PC-3 (cell line): ENCODE measurements around the gene SLC22A1. TPM values are rescaled to one million over a fixed set of nuclear protein-coding genes. Genes with fewer than 3 reads are reported as not detected.

ENCODE experiments used
- ATAC-seq: fragments of 200-7000 bp; cut with Tn5 transposase; 2 replicates; pipeline ENCODE4 v1.9.1; 2020; ENCODE audit warnings: mild to moderate bottlenecking, moderate library complexity
- BruUV-seq: library from RNA; stranded (reverse); fragments of 400-500 nt; replicated peaks from 2 replicates; lab custom pipeline; 2021; lab: Mats Ljungman, UMichigan
- CTCF ChIA-PET: fragments of 300-600 bp; sonication (Branson Sonifier 250); formaldehyde crosslinking; loops from one replicate; lab custom pipeline; 2022; ENCODE audit warnings: antibody characterized with exemption; lab: Charles Lee
- POLR2A ChIA-PET: fragments of 300-600 bp; sonication (Branson Sonifier 250); formaldehyde crosslinking; loops from one replicate; lab custom pipeline; 2022; ENCODE audit warnings: antibody characterized with exemption; ENCODE audit not compliant: unreplicated experiment; lab: Charles Lee
- DNase-seq: peaks from one replicate; pipeline ENCODE4 v3.0.0-alpha.2; 2015
- H2AFZ ChIP-seq: fragments of 300-600 bp; sonication (generic); 2 replicates; pipeline ENCODE4 v1.6.0; 2016; ENCODE audit warnings: antibody characterized with exemption, low read length
- H3F3A ChIP-seq: fragments of 300-600 bp; sonication (generic); one replicate; pipeline ENCODE4 v1.6.0; 2017; ENCODE audit warnings: antibody characterized with exemption, low read length, control low read depth, mild to moderate bottlenecking; ENCODE audit not compliant: unreplicated experiment
- H3K27ac ChIP-seq: fragments of 300-600 bp; sonication (generic); 2 replicates; pipeline ENCODE4 v1.5.1; 2016; ENCODE audit warnings: mild to moderate bottlenecking, low read length
- H3K27me3 ChIP-seq: fragments of 300-600 bp; sonication (generic); 2 replicates; pipeline ENCODE4 v1.6.1; 2016; ENCODE audit warnings: low read length, mixed read lengths
- H3K36me3 ChIP-seq: fragments of 300-600 bp; sonication (generic); 2 replicates; pipeline ENCODE4 v1.6.1; 2016; ENCODE audit warnings: low read depth, mixed run types, low read length, mixed read lengths
- H3K4me1 ChIP-seq: fragments of 300-600 bp; sonication (generic); 2 replicates; pipeline ENCODE4 v1.5.1; 2016; ENCODE audit warnings: low read length; ENCODE audit not compliant: insufficient read depth
- H3K4me2 ChIP-seq: fragments of 300-600 bp; sonication (generic); 2 replicates; pipeline ENCODE4 v1.6.0; 2016; ENCODE audit warnings: low read length
- H3K4me3 ChIP-seq: fragments of 300-600 bp; sonication (generic); 2 replicates; pipeline ENCODE4 v1.5.1; 2016; ENCODE audit warnings: mild to moderate bottlenecking, low read length, mixed read lengths
- H3K79me2 ChIP-seq: fragments of 300-600 bp; sonication (generic); 2 replicates; pipeline ENCODE4 v1.6.1; 2017; ENCODE audit warnings: low read length, mixed read lengths
- H3K9ac ChIP-seq: fragments of 300-600 bp; sonication (generic); 2 replicates; pipeline ENCODE4 v1.6.0; 2016; ENCODE audit warnings: mild to moderate bottlenecking, low read length
- H3K9me2 ChIP-seq: fragments of 300-600 bp; sonication (generic); replicated peaks from 2 replicates; pipeline ENCODE4 v1.6.1; 2016; ENCODE audit warnings: mixed run types, low read length, mixed read lengths
- H3K9me3 ChIP-seq: fragments of 300-600 bp; sonication (generic); 2 replicates; pipeline ENCODE4 v1.6.1; 2016; ENCODE audit warnings: low read length, mixed read lengths
- H4K20me1 ChIP-seq: fragments of 300-600 bp; sonication (generic); 2 replicates; pipeline ENCODE4 v1.6.1; 2016; ENCODE audit warnings: low read length, mixed read lengths
- CTCF ChIP-seq: fragments of 300-600 bp; sonication (generic); conservative IDR thresholded peaks from 2 replicates; pipeline ENCODE4 v1.5.1; 2017; ENCODE audit warnings: antibody characterized with exemption, low read depth, mild to moderate bottlenecking, low read length
- EZH2 ChIP-seq: fragments of 300-600 bp; sonication (generic); IDR thresholded peaks from one replicate; pipeline ENCODE4 v1.6.1; 2017; ENCODE audit warnings: antibody characterized with exemption, mild to moderate bottlenecking, low read length; ENCODE audit not compliant: unreplicated experiment
- EZH2phosphoT487 ChIP-seq: fragments of 300-600 bp; sonication (generic); IDR thresholded peaks from 2 replicates; pipeline ENCODE4 v1.6.1; 2018; ENCODE audit warnings: mild to moderate bottlenecking, antibody characterized with exemption, low read length, borderline replicate concordance
- intact Hi-C: fragments of 100-400 bp; cut with micrococcal nuclease; formaldehyde crosslinking; loops from 2 replicates; pipeline ENCODE4 v1.9.0; 2023
- total RNA-seq: library from RNA; depleted of rRNA; stranded (reverse); fragments of >200 nt; gene quantifications from 2 replicates; pipeline ENCODE4 v1.2.3, GENCODE V29; 2014

Gene SLC22A1
- total RNA-seq, 1 experiment from 2014 or later: 10.2 TPM

GRCh38 chr6:160173806-160174527 is 52.4 kb downstream of the SLC22A1 start:
- ATAC-seq: no peak
- intact Hi-C loops: no loop called here
- POLR2A ChIA-PET: no interaction called here
- no peak overlapping the region for H2AFZ ChIP-seq
- H3K27ac ChIP-seq: no peak overlapping the region
- no peaks in the 10 kb centered on the region for H4K20me1 ChIP-seq
- no peaks in the 10 kb centered on the region for H3K4me1 ChIP-seq
- no peaks in the 10 kb centered on the region for H3K36me3 ChIP-seq
- H3K9me3 ChIP-seq: no peaks in the 10 kb centered on the region
- H3K4me3 ChIP-seq: no peak overlapping the region
- no peaks in the 10 kb centered on the region for H3F3A ChIP-seq
- H3K79me2 ChIP-seq: no peaks in the 10 kb centered on the region
- BruUV-seq: no TSS peak
- H3K4me2 ChIP-seq: no peak overlapping the region
- DNase-seq: no peak
- CTCF ChIA-PET: no interaction called here
- TF ChIP-seq EZH2phosphoT487 (no peak), EZH2 (no peak), CTCF (no peak)
- no peaks in the 10 kb centered on the region for H3K9me2 ChIP-seq
- no peak overlapping the region for H3K9ac ChIP-seq
- no peaks in the 10 kb centered on the region for H3K27me3 ChIP-seq

- H4K20me1 ChIP-seq: no peaks in the 10 kb centered on the region
- no peak overlapping the region for H3K4me3 ChIP-seq
- no peak for TF ChIP-seq EZH2
- no peak for TF ChIP-seq CTCF
- no peak for TF ChIP-seq EZH2phosphoT487
- H3K4me1 ChIP-seq: no peaks in the 10 kb centered on the region
- no peaks in the 10 kb centered on the region for H3K79me2 ChIP-seq
- POLR2A ChIA-PET: no interaction called here
- CTCF ChIA-PET: no interaction called here
- BruUV-seq: no TSS peak
- no peak overlapping the region for H2AFZ ChIP-seq
- no peaks in the 10 kb centered on the region for H3K36me3 ChIP-seq
- no peak overlapping the region for H3K4me2 ChIP-seq
- intact Hi-C loops: no loop called here
- no peaks in the 10 kb centered on the region for H3K9me3 ChIP-seq
- no peak for DNase-seq
- no peaks in the 10 kb centered on the region for H3K9me2 ChIP-seq
- no peak overlapping the region for H3K27ac ChIP-seq
- no peak for ATAC-seq
- no peaks in the 10 kb centered on the region for H3F3A ChIP-seq
- H3K9ac ChIP-seq: no peak overlapping the region
- no peaks in the 10 kb centered on the region for H3K27me3 ChIP-seq
Measured at GRCh38 chr6:160174681-160175080, 53.1 kb downstream of the SLC22A1 start.

GRCh38 chr6:160177220-160177619 is 55.6 kb downstream of the SLC22A1 start:
- no peaks in the 10 kb centered on the region for H3F3A ChIP-seq
- no peaks in the 10 kb centered on the region for H3K9me2 ChIP-seq
- ATAC-seq (no peak), DNase-seq (peak; percentile 30)
- no TSS peak for BruUV-seq
- H3K9me3 ChIP-seq: no peaks in the 10 kb centered on the region
- no peak overlapping the region for H2AFZ ChIP-seq
- ChIA-PET POLR2A (no interaction called here), CTCF (no interaction called here)
- no peaks in the 10 kb centered on the region for H3K27me3 ChIP-seq
- no peaks in the 10 kb centered on the region for H3K36me3 ChIP-seq
- TF ChIP-seq EZH2 (no peak), CTCF (no peak), EZH2phosphoT487 (no peak)
- no peak overlapping the region for H3K4me3 ChIP-seq
- H3K79me2 ChIP-seq: no peaks in the 10 kb centered on the region
- no peaks in the 10 kb centered on the region for H3K4me1 ChIP-seq
- H3K27ac ChIP-seq: no peak overlapping the region
- H3K4me2 ChIP-seq: no peak overlapping the region
- no peaks in the 10 kb centered on the region for H4K20me1 ChIP-seq
- no peak overlapping the region for H3K9ac ChIP-seq
- intact Hi-C loops: no loop called here
